GM18505 (cell line): ENCODE data around the gene CALHM4.

Experiments
- ATAC-seq: cut with Tn5 transposase; IDR thresholded peaks from one replicate; pipeline ENCODE4 v1.9.1; 2021; ENCODE audit not compliant: unreplicated experiment
- POLR2A ChIP-seq: IDR thresholded peaks from 4 replicates; pipeline ENCODE4 v1.6.1; 2011; ENCODE audit warnings: borderline replicate concordance; ENCODE audit not compliant: insufficient read depth, insufficient read length; ENCODE audit errors: extremely low read depth

CALHM4 gene

DNA sequence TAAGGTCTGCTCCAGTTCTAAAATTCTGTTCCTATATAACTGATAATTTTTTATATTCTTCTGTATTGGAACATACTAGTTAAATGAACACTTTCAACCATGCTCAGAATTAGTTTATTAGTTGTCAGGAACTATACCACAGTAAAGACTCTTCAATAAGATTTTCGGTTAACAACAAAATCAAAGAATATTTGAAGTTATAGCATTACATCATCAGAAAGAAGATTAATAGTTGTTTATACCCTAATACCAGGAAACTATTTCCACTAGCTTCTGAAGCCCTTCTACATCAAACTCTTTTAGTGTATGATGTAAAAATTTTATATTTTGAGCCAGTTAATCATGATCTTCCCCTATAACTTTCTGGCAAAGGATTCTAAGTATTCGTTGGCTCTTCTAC lies 6.6 kb downstream of the CALHM4 start:
- no peak for ATAC-seq
- TF ChIP-seq POLR2A: no peak

DNA sequence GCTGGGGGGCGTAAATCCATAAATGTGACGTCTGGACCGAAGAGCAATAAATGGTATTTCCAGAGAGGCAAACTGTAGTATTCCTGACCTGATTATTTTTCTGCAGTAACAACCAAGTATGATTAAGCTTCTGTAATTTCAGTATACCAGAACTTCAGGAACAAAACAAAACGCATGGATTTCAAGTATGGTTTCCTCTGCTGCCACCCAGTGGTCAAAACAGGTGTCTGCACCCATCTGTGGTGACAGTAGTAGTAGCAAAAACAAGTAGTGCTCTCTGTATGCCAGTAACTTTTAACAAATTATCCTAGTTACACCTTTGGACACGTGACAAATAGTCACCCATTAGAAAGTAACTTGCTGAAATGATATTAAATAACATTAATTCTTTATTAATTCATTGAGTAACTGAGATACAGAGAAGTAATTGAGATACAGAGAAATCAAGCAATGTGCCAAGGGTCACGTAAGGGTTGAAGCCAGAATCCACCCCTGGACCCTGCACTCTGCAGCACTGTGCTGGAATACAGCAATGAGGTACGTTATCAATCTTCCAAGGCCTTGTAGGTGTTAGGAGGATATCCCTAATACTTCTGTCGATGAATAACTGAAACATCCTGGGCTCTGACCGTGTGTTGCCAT lies 7.9 kb downstream of the CALHM4 start:
- ATAC-seq: no peak
- TF ChIP-seq POLR2A: no peak

DNA sequence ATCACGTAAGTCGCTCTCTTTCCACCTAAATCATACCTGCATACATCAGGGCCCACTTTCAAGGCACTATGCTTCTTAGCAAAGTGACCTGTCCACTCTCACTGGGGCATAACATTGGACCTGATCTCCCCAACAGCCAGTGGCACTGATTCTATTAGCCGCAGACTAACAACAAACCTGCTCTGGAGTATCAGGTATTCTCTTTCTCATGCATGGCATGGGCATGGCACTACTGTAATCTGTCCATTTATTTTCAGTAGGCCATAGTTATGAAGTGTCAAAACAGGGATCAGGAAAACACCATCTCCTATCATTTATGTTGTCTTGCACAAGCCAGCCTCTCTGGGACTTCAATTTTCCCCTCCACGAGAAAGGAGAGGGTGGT lies 8.5 kb downstream of the CALHM4 start:
- no peak for ATAC-seq

DNA sequence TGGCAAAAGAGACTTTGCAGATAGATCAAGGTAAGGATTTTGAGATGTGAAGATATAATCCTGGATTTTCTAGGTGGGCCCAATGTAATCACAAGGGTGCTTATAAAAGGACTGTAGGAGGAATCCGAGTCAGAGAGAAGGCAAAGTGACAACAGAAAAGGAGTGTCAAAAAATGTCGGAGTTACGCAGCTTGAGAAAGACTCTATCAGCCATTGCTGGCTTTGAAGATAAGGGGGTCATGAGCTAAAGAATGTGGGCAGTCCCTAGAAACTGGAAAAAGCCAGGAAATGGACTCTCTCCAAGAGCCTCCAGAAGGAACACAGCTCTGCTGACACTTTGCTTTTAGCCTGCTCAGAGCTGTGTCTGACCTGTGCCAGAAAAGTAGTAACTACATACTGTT lies 9.1 kb downstream of the CALHM4 start:
- no peak for ATAC-seq
- no peak for TF ChIP-seq POLR2A

More for the DNA sequence above, 8.5 kb downstream of the CALHM4 start:
- no peak for TF ChIP-seq POLR2A

DNA sequence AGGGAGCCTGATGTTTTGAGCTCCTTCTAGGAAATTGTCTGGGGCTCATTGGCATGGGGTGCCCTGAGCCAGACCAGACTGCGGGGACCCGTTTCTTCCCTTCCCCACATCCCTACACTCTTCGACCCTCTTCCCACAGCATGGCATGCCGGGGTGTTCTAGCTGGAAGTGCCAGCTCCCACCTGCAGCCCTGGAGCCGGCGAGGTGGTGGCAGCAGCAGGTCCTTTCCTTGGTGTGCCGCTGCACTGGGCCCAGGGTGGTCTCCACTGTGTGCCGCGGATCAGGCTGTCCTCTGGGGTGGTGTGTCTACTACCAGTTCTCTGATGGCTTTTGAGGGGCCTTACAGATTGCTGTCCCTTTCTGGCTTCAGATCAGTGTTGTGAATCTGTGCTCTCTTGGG lies 10.3 kb downstream of the CALHM4 start:
- TF ChIP-seq POLR2A: no peak
- no peak for ATAC-seq

DNA sequence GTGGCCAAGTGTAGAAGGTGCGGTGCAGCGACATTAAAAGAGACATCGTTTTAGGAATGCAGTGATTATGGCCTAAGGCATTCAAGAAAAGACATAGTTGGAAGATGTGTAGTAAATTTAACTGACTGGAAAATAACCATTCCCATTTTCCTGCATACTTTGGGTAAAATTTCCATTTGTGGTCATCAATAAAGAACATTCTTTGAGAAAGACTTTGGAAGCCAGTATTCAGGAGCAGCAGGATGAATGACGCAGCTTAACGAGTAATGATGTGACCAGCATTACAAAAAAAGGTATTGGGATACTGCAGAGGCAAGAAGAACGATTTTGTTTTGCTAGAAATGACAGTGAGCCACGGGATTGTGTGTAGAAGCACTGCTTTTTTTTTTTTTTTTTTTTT lies 10.8 kb downstream of the CALHM4 start:
- no peak for ATAC-seq
- TF ChIP-seq POLR2A: no peak

DNA sequence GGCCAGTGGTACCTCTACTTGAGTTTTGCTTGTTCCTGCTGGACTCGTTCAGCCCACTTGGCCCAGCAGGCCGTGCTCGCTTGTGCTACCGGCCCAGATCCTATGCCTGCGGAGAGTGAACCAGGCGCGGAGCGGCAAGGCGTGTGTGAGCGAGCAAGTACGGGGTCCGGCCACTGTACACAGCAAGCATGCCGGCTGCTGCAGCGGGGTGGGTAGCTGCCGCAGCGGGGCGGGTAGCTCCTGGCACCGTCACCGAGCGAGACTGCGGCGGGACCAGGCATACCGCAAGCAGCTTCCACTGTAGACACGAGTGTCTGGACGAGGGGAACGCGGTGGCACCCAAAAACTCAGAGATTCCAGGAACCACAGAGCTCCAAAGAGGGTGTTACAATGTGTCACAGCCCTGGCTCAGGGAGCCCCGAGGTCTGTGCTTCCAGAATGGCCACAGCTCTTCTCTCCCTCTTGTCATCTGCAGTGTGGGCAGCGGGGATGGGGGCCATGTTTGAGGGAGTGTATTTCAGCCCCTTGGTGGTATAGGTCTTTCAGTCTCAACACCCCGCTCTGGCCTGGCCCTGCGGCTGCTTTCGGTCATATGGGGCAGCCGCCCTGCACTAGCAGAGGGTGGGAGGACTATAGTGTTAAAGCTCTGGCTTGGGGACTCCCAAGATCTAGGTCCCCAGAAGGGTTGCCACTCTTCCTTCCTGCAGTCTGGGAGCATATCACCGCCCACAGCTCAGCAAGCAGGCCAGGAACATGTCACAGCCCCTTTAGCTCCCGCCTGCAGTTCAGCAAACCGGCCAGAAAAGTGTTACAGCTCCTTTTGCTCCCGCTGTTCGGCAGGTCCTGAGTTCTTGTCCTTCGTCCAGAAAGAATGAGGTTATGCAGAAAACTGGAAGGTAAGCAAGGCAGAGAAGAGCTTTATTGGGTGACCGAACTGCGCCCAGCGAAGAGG lies 11.6 kb downstream of the CALHM4 start:
- ATAC-seq: peak; percentile 48

DNA sequence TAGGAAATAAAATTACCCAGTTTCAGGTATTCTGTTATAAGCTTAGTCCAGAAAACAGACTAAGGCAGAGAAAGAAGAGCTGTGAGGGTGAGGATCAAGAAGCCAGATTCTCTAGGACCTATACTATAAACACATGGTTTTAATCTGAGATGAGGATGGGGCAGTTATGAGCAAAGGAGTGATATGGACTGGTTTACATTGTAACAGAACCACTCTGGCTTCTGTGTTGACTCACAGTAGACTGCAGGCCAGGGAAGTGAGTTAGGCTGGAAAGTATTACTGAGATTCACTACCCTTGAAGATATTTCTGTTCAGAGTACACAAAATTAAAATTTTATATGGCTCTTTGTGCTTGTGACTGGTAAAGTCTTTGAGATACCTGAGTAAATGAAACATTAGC lies 14.6 kb downstream of the CALHM4 start:
- ATAC-seq: no peak
- no peak for TF ChIP-seq POLR2A

More for the DNA sequence above, 11.6 kb downstream of the CALHM4 start:
- TF ChIP-seq POLR2A: no peak

DNA sequence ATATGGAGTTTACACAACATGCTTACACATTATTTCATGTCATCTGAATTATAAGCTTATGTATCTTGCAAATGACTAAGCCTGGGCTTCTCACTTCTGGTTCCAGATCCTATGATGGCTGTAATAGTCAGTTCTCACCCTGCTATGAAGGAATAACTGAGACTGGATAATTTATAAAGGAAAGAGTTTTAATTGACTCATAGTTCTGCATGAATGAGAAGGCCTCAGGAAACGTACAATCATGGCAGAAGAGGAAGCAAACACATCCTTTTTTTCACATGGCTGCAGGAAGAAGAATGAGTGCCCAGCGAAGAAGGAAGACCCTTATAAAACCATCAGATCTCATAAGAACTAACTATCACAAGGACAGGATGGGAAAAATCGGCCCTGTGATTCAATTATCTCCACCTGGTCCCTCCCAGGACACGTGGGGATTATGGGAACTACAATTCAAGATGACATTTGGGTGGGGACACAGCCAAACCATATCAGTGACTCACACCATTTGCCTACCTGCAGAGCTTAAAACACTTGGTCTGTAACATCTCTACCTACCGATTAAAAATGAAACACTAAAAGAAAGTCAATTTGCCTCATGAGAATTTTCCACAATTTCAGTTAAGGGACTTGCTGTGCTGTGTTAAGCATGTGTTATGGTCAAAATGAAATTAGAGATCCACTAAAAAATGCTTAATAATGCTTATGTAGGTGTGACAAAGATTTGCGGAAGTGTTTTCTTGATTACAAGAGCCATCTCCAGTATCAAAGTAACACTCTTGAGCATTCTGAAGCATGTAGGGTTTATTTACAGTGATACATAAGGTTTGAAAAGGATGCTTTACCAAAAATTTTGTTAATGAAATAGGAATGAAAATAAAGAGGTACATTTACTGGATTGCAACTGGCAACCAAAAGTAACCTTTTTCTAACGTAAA lies 15.5 kb downstream of the CALHM4 start:
- ATAC-seq: no peak
- no peak for TF ChIP-seq POLR2A

DNA sequence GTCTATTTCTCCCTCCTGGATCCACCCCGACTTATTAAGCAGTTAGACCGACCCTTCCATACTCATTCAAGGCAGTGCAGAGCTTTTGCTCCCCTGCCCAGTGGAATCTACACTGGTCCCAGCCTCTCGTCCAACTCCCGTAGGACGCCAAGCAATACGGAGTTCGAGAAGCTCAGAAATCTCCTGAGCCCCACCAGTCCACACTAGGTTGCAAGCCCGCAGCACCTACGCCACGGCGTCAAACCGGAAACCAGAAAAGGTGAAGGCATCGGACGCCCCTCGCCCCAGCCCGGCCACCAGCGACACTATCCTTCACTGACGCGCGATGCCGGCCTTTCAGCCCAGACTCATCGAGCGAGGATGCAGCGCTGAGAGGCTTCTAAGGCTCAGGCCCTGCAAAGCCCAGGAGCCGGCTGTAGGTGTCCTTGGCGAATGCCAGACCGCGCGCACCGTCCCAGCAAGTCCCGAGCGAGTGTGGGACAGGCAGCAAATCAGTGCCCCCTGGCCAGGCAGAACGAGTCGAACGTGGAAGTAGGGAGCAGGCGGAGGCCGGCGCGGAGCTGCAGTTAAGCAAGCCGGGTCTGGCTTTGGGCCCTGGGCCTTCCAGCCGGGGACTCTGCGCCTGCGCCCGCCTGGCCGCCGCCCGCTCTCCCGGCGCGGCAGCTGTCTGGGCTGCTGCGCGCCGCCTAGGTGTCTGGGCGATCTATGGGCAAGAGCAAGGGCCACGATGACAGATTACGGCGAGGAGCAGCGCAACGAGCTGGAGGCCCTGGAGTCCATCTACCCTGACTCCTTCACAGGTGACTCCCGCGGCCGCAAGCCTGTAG lies 17.5 kb downstream of the CALHM4 start, which contains the start of gene RWDD1:
Gene RWDD1, plus strand, starts transcription at position 649 of the 827 bp plus-strand sequence. Its CDS starts 79 bp downstream, at position 728.
- TF ChIP-seq POLR2A: peak; percentile 90
- peak; percentile 96 for ATAC-seq

DNA sequence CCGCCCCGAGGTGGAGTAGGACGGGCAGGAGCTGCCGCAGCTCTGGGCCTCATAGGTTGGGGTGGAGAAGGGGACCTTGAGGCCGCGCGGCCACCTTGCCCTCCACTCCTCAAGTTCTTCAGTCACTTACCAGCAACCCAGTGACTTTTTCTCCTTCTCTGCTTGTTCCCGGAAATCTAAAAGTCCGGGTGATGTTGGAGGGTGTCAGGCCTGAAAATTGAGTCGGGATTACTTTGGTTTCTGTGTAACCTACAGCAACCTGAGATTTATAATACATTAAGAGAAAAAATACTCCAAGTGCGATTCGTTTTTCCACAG lies 18.1 kb downstream of the CALHM4 start:
- ATAC-seq: no peak
- no peak for TF ChIP-seq POLR2A

DNA sequence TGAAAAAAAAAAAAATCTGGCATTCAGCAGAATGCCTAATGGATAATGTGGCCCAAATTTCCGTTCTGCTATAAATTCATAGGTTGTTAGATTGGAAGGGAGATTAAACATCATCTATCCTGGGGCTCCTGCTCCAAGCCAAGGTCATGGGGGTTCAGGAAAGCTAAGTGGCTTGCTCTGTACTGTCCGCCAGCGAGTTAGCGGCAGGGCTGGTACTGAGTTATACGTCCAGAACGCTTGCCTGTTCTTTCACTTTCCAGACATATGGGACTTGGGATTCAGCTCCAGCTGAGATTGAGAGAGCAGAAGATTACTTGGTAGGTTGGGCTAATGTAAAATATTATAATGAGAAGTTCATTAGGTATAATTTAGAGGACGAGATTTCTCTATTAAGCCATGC lies 18.6 kb downstream of the CALHM4 start:
- TF ChIP-seq POLR2A: no peak
- no peak for ATAC-seq
